Activated B cell treated with CpG ODN at 0.5 μM for 24 hours (primary cell): ENCODE results near the gene RAD51B. TPM values are rescaled to one million over a fixed set of nuclear protein-coding genes. Genes with fewer than 3 reads are reported as not detected.
"Not testable (repeated sequence)": the region's sequence is repeated elsewhere in the genome, so short reads cannot be mapped to it uniquely, and the experiment has no call there.

ENCODE experiments used
- ATAC-seq: fragments of 200-7000 bp; cut with Tn5 transposase; one replicate; pipeline ENCODE4 v1.10.0; 2021; ENCODE audit warnings: low read depth, mild to moderate bottlenecking, moderate library complexity
- CTCF ChIA-PET: fragments of 350-600 bp; sonication (Branson Sonifier 250); formaldehyde crosslinking; loops from one replicate; lab custom pipeline; 2021; ENCODE audit warnings: antibody characterized with exemption; lab: Charles Lee
- POLR2A ChIA-PET: fragments of 350-600 bp; sonication (Branson Sonifier 250); formaldehyde crosslinking; loops from one replicate; lab custom pipeline; 2021; ENCODE audit warnings: antibody characterized with exemption; lab: Charles Lee
- DNase-seq: peaks from one replicate; pipeline ENCODE4 v3.0.0; 2022
- H3K27ac Mint-ChIP-seq: one replicate; pipeline ENCODE4 v1.8.0; 2020; ENCODE audit warnings: mixed read lengths
- H3K27me3 Mint-ChIP-seq: one replicate; pipeline ENCODE4 v1.8.0; 2021; ENCODE audit warnings: mixed read lengths
- H3K36me3 Mint-ChIP-seq: one replicate; pipeline ENCODE4 v1.8.0; 2021; ENCODE audit warnings: low read depth, mixed read lengths
- H3K4me1 Mint-ChIP-seq: one replicate; pipeline ENCODE4 v1.8.0; 2021; ENCODE audit warnings: mixed read lengths
- H3K4me3 Mint-ChIP-seq: one replicate; pipeline ENCODE4 v1.8.0; 2020; ENCODE audit warnings: mild to moderate bottlenecking, mixed read lengths
- H3K9me3 Mint-ChIP-seq: one replicate; pipeline ENCODE4 v1.8.0; 2020; ENCODE audit warnings: mixed read lengths
- intact Hi-C: fragments of 100-400 bp; cut with micrococcal nuclease; formaldehyde crosslinking; loops from one replicate; pipeline ENCODE4 v1.15.1; 2024
- total RNA-seq: library from RNA; stranded (reverse); gene quantifications from 2 replicates; pipeline ENCODE4 v1.2.3, GENCODE V29; 2022
- TF ChIP-seq, protein P1 (sequence below): fragments of 200-600 bp; IDR thresholded peaks from one replicate; pipeline ENCODE4 v1.8.0; 2022; ENCODE audit warnings: antibody characterized with exemption, mild to moderate bottlenecking

Gene RAD51B
- total RNA-seq, 1 donor from 2014 or later, result 53.9 TPM

- TF ChIP-seq, protein P1, sequence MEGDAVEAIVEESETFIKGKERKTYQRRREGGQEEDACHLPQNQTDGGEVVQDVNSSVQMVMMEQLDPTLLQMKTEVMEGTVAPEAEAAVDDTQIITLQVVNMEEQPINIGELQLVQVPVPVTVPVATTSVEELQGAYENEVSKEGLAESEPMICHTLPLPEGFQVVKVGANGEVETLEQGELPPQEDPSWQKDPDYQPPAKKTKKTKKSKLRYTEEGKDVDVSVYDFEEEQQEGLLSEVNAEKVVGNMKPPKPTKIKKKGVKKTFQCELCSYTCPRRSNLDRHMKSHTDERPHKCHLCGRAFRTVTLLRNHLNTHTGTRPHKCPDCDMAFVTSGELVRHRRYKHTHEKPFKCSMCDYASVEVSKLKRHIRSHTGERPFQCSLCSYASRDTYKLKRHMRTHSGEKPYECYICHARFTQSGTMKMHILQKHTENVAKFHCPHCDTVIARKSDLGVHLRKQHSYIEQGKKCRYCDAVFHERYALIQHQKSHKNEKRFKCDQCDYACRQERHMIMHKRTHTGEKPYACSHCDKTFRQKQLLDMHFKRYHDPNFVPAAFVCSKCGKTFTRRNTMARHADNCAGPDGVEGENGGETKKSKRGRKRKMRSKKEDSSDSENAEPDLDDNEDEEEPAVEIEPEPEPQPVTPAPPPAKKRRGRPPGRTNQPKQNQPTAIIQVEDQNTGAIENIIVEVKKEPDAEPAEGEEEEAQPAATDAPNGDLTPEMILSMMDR, result no peak
- POLR2A ChIA-PET, result interaction anchor here (0.6 kb wide), 1 partner anchor 1004 kb away, joined by 3 read pairs; no protein-coding TSS in a partner anchor
- no peak for DNase-seq
- H3K27me3 Mint-ChIP-seq, result no peaks in the 10 kb centered on the region
- H3K27ac Mint-ChIP-seq, result no peak overlapping the region
- H3K36me3 Mint-ChIP-seq, result peaks cover 2% of the 10 kb centered on the region
- intact Hi-C loops, result no loop called here
- no peaks in the 10 kb centered on the region for H3K4me1 Mint-ChIP-seq
- CTCF ChIA-PET, result no interaction called here
- no peaks in the 10 kb centered on the region for H3K9me3 Mint-ChIP-seq
- ATAC-seq, result no peak
- no peak overlapping the region for H3K4me3 Mint-ChIP-seq
Observed at GRCh38 chr14:67986131-67986841, 166.7 kb downstream of the RAD51B start.

GRCh38 chr14:67987606-67988005 lies 168.0 kb downstream of the RAD51B start:
- ATAC-seq, result no peak
- ChIA-PET CTCF (interaction anchor here (0.6 kb wide), 1 partner anchor 131 kb away, joined by 3 read pairs; no protein-coding TSS in a partner anchor), POLR2A (no interaction called here)
- Mint-ChIP-seq H3K36me3 (peaks cover 2% of the 10 kb centered on the region), H3K27ac (no peak overlapping the region), H3K4me1 (no peaks in the 10 kb centered on the region), H3K9me3 (no peaks in the 10 kb centered on the region), H3K27me3 (no peaks in the 10 kb centered on the region), H3K4me3 (no peak overlapping the region)
- intact Hi-C loops, result no loop called here
- no peak for DNase-seq
- TF ChIP-seq, protein P1, result no peak

GRCh38 chr14:67988210-67988609 lies 168.6 kb downstream of the RAD51B start:
- H3K27ac Mint-ChIP-seq, intact Hi-C loops, H3K4me3 Mint-ChIP-seq, POLR2A ChIA-PET, H3K27me3 Mint-ChIP-seq, ATAC-seq, H3K9me3 Mint-ChIP-seq, CTCF ChIA-PET, H3K4me1 Mint-ChIP-seq, H3K36me3 Mint-ChIP-seq, DNase-seq: not testable (repeated sequence)

DNA sequence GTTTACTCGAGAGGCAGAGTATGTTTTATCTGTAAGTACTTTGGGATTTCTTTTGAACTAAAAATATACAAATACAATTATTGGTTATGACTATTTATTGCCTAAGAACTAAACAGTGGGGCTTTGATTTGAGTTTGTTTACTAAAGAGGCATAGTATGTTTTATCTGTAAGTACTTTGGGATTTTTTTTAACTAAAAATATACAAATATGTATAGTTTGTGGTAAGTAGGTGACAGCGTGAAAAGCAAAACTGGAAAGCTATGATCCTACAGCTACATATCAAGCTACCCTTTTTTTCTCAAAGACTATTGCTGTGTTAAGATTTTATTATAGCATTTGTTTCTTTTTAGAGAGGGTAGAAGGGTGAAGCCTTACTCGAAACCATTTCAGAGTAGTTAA lies 171.0 kb downstream of the RAD51B start:
- Mint-ChIP-seq H3K4me1 (no peaks in the 10 kb centered on the region), H3K9me3 (no peaks in the 10 kb centered on the region), H3K4me3 (no peak overlapping the region), H3K36me3 (peaks cover 2% of the 10 kb centered on the region), H3K27ac (no peak overlapping the region), H3K27me3 (no peaks in the 10 kb centered on the region)
- ChIA-PET POLR2A (no interaction called here), CTCF (no interaction called here)
- intact Hi-C loops, result no loop called here
- DNase-seq (no peak), ATAC-seq (no peak)
- TF ChIP-seq, protein P1, result no peak

GRCh38 chr14:67994531-67994930 lies 175.0 kb downstream of the RAD51B start:
- TF ChIP-seq, protein P1, result no peak
- DNase-seq, result no peak
- Mint-ChIP-seq H3K9me3 (no peaks in the 10 kb centered on the region), H3K27ac (no peak overlapping the region), H3K27me3 (no peaks in the 10 kb centered on the region), H3K4me1 (no peaks in the 10 kb centered on the region), H3K36me3 (peaks cover 2% of the 10 kb centered on the region), H3K4me3 (no peak overlapping the region)
- intact Hi-C loops, result no loop called here
- ATAC-seq, result no peak
- ChIA-PET POLR2A (interaction anchor here (0.9 kb wide), 1 partner anchor 798 kb away, joined by 28 read pairs; the partner anchor contains the start of gene ZFP36L1), CTCF (no interaction called here)
